HCT116 (cell line): ENCODE data around the gene DCDC2C. TPM values are rescaled to one million over a fixed set of nuclear protein-coding genes. Genes with fewer than 3 reads are reported as not detected.

ENCODE experiments used
- ATAC-seq: fragments of 200-7000 bp; cut with Tn5 transposase; 2 replicates; pipeline ENCODE4 v1.9.1; 2020; ENCODE audit warnings: mild to moderate bottlenecking, moderate library complexity
- BruUV-seq: library from RNA; stranded (reverse); fragments of 400-500 nt; replicated peaks from 2 replicates; lab custom pipeline; 2021; lab: Mats Ljungman, UMichigan
- CTCF ChIA-PET: fragments of 300-600 bp; sonication (Branson Sonifier 250); formaldehyde crosslinking; loops from one replicate; lab custom pipeline; 2021; ENCODE audit warnings: antibody characterized with exemption; lab: Charles Lee
- POLR2A ChIA-PET: fragments of 300-600, 350-600 bp; sonication (Branson Sonifier 250); formaldehyde crosslinking; loops from one replicate; lab custom pipeline; 2021; ENCODE audit warnings: antibody characterized with exemption; lab: Charles Lee
- RAD21 ChIA-PET, 2 experiments: fragments of 300-600 bp; sonication (Branson Sonifier 250); formaldehyde crosslinking; loops; one replicate each; lab custom pipeline; 2023; ENCODE audit warnings: low total read pairs in 2 of 2; ENCODE audit not compliant: uncharacterized antibody in 2 of 2, unreplicated experiment in 2 of 2, low non-redundant PET in 1 of 2; lab: Charles Lee
- DNase-seq: peaks from one replicate; pipeline ENCODE4 v3.0.0-alpha.2; 2010; ENCODE audit warnings: low read depth, low spot score
- H2AFZ ChIP-seq: fragments of 200-600 bp; shearing (Covaris generic), sonication (generic); 2 replicates; pipeline ENCODE4 v1.6.1; 2017; ENCODE audit warnings: low read depth, mixed run types, mixed read lengths, antibody characterized with exemption, low read length; ENCODE audit not compliant: poor library complexity, severe bottlenecking
- H3K27ac ChIP-seq: 2 replicates; pipeline ENCODE4 v1.5.1; 2012; ENCODE audit warnings: low read depth, low read length
- H3K27me3 ChIP-seq: fragments of 200-600 bp; sonication (generic); 2 replicates; pipeline ENCODE4 v1.6.1; 2016; ENCODE audit warnings: mixed run types, low read length, mixed read lengths; ENCODE audit not compliant: insufficient read depth
- H3K36me3 ChIP-seq, 2 experiments: fragments of 200-500 bp in 1 of 2; fragments of 200-600 bp in 1 of 2; sonication (Bioruptor generic) in 1 of 2; sonication (generic) in 1 of 2; 2 replicates each; pipeline versions ENCODE4 v1.5.1 to v1.6.1; 2014 to 2016; ENCODE audit warnings: low read length in 2 of 2, inconsistent platforms in 1 of 2, mixed read lengths in 1 of 2, mixed run types in 1 of 2; ENCODE audit not compliant: insufficient read depth in 2 of 2, control insufficient read depth in 1 of 2
- H3K4me1 ChIP-seq, 2 experiments: fragments of 200-600 bp in 1 of 2; sonication (generic) in 1 of 2; 2 replicates each; pipeline versions ENCODE4 v1.5.1 to v1.6.1; 2012 to 2017; ENCODE audit warnings: low read length in 2 of 2, inconsistent platforms in 1 of 2, mild to moderate bottlenecking in 1 of 2, mixed read lengths in 1 of 2, mixed run types in 1 of 2, moderate library complexity in 1 of 2; ENCODE audit not compliant: insufficient read depth in 2 of 2, control insufficient read depth in 1 of 2
- H3K4me2 ChIP-seq: fragments of 200-600 bp; sonication (generic); 2 replicates; pipeline ENCODE4 v1.6.1; 2017; ENCODE audit warnings: mixed run types, low read length, mixed read lengths
- H3K4me3 ChIP-seq, 2 experiments: fragments of 200-600 bp in 1 of 2; sonication (generic) in 1 of 2; replicated peaks in 1 of 2; 2 replicates each; pipeline ENCODE4 v1.5.1; 2011 to 2016; ENCODE audit warnings: low read length in 2 of 2, control low read depth in 1 of 2, low read depth in 1 of 2, mild to moderate bottlenecking in 1 of 2, mixed read lengths in 1 of 2, mixed run types in 1 of 2
- H3K79me2 ChIP-seq: fragments of 200-600 bp; sonication (generic); 2 replicates; pipeline ENCODE4 v1.6.1; 2017; ENCODE audit warnings: mild to moderate bottlenecking, mixed run types, low read length, moderate library complexity, mixed read lengths; ENCODE audit not compliant: insufficient read depth
- H3K9ac ChIP-seq: fragments of 200-600 bp; sonication (generic); 2 replicates; pipeline ENCODE4 v1.6.1; 2016; ENCODE audit warnings: low read length, mixed read lengths
- H3K9me2 ChIP-seq: fragments of 200-600 bp; sonication (generic), shearing (Covaris generic); 2 replicates; pipeline ENCODE4 v1.6.1; 2017; ENCODE audit warnings: mixed run types, mild to moderate bottlenecking, moderate library complexity; ENCODE audit not compliant: insufficient read depth
- H3K9me3 ChIP-seq, 2 experiments: fragments of 200-500 bp in 1 of 2; fragments of 200-600 bp in 1 of 2; sonication (Bioruptor generic) in 1 of 2; sonication (generic) in 1 of 2; 2 replicates each; pipeline ENCODE4 v1.6.1; 2014 to 2017; ENCODE audit warnings: low read length in 2 of 2, mixed read lengths in 2 of 2, inconsistent platforms in 1 of 2, low read depth in 1 of 2, mild to moderate bottlenecking in 1 of 2, mixed run types in 1 of 2, moderate library complexity in 1 of 2; ENCODE audit not compliant: control insufficient read depth in 1 of 2, insufficient read depth in 1 of 2
- H4K20me1 ChIP-seq: fragments of 200-600 bp; sonication (generic), shearing (Covaris generic); 2 replicates; pipeline ENCODE4 v1.6.1; 2017; ENCODE audit warnings: mixed run types, mild to moderate bottlenecking, moderate library complexity; ENCODE audit not compliant: insufficient read depth
- EGR1 ChIP-seq: IDR thresholded peaks from 2 replicates; pipeline ENCODE4 v1.6.1; 2012; ENCODE audit warnings: low read depth
- ELF1 ChIP-seq: IDR thresholded peaks from 2 replicates; pipeline ENCODE4 v1.6.1; 2012; ENCODE audit warnings: low read depth, borderline replicate concordance
- EZH2phosphoT487 ChIP-seq: fragments of 200-600 bp; IDR thresholded peaks from 2 replicates; pipeline ENCODE4 v1.6.1; 2018; ENCODE audit warnings: antibody characterized with exemption, borderline replicate concordance
- FOSL1 ChIP-seq: IDR thresholded peaks from 2 replicates; pipeline ENCODE4 v1.6.1; 2012; ENCODE audit warnings: low read depth
- POLR2A ChIP-seq: IDR thresholded peaks from 2 replicates; pipeline ENCODE4 v1.7.0; 2011; ENCODE audit warnings: borderline replicate concordance; ENCODE audit not compliant: insufficient read depth, insufficient read length; ENCODE audit errors: extremely low read depth
- POLR2AphosphoS5 ChIP-seq: IDR thresholded peaks from 2 replicates; pipeline ENCODE4 v1.6.1; 2011; ENCODE audit warnings: mild to moderate bottlenecking, low read depth, low read length, moderate library complexity
- RAD21 ChIP-seq: IDR thresholded peaks from 2 replicates; pipeline ENCODE4 v1.6.1; 2012; ENCODE audit warnings: low read depth, mild to moderate bottlenecking
- SIN3A ChIP-seq: IDR thresholded peaks from 2 replicates; pipeline ENCODE4 v1.6.1; 2012; ENCODE audit warnings: low read depth
- SRF ChIP-seq: IDR thresholded peaks from 2 replicates; pipeline ENCODE4 v1.6.1; 2012; ENCODE audit warnings: low read depth
- TCF7L2 ChIP-seq: IDR thresholded peaks from 2 replicates; pipeline ENCODE4 v1.7.0; 2011; ENCODE audit warnings: borderline replicate concordance, inconsistent platforms; ENCODE audit not compliant: insufficient read depth, insufficient read length; ENCODE audit errors: extremely low read depth
- YY1 ChIP-seq: IDR thresholded peaks from 2 replicates; pipeline ENCODE4 v1.6.1; 2011; ENCODE audit warnings: low read length, low read depth, moderate library complexity, mild to moderate bottlenecking; ENCODE audit not compliant: insufficient replicate concordance; ENCODE audit errors: extremely low read depth
- intact Hi-C: fragments of 100-400 bp; cut with micrococcal nuclease; formaldehyde crosslinking; loops from 2 replicates; pipeline ENCODE4 v1.10.0; 2022
- total RNA-seq: library from RNA; stranded (reverse); gene quantifications from one replicate; pipeline ENCODE4 v1.2.1, GENCODE V29; 2021; ENCODE audit not compliant: unreplicated experiment
- TF ChIP-seq, protein P1 (sequence below): IDR thresholded peaks from 2 replicates; pipeline ENCODE4 v1.6.1; 2012
- TF ChIP-seq, protein P2 (sequence below), 3 experiments: fragments of 200-600 bp in 1 of 3; sonication (generic) in 1 of 3; IDR thresholded peaks in 2 of 3; conservative IDR thresholded peaks in 1 of 3; 2 replicates each; pipeline ENCODE4 v1.5.1; 2012 to 2017; ENCODE audit warnings: low read depth in 2 of 3, low read length in 2 of 3, antibody characterized with exemption in 1 of 3, borderline replicate concordance in 1 of 3, control low read depth in 1 of 3, mild to moderate bottlenecking in 1 of 3, mixed read lengths in 1 of 3, mixed run types in 1 of 3, moderate library complexity in 1 of 3; ENCODE audit not compliant: insufficient read depth in 1 of 3

Gene DCDC2C
- total RNA-seq, 1 experiment from 2014 or later, result not detected

DNA sequence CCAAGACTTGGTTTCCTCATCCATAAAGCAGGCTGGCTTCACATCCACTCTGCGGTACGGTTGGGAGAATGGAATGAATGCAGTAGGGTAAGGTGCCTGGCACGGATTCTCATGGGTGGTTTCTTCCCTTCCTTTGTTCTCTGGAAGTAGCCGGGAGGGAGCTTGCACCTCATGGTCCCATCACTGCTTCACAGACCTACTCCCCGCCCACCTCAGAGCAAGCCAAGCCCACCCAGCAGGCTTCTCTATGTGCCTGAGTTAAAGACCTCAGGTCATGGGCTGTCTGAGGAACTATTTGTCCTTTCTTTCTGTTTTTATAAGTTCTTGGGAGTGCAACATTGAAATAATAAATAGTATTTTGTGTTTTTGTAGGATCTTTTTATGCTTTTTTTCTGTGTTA lies 3.5 kb downstream of the DCDC2C start:
- Histone ChIP-seq H3K36me3 (no peaks in the 10 kb centered on the region), H2AFZ (no peak overlapping the region), H3K9ac (no peak overlapping the region), H3K4me1 (no peaks in the 10 kb centered on the region), H3K4me2 (no peak overlapping the region), H3K9me2 (no peaks in the 10 kb centered on the region), H3K4me3 (no peak overlapping the region), H3K27me3 (peaks cover 30% of the 10 kb centered on the region), H3K27ac (no peak overlapping the region), H4K20me1 (no peaks in the 10 kb centered on the region), H3K9me3 (no peaks in the 10 kb centered on the region), H3K79me2 (no peaks in the 10 kb centered on the region)
- CTCF ChIA-PET, result no interaction called here
- intact Hi-C loops, result no loop called here
- ATAC-seq (no peak), DNase-seq (no peak)
- RAD21 ChIA-PET, result no interaction called here
- TF ChIP-seq SIN3A, result no peak
- TF ChIP-seq POLR2A, result no peak
- no peak for TF ChIP-seq EZH2phosphoT487
- TF ChIP-seq RAD21, result no peak
- no peak for TF ChIP-seq YY1
- TF ChIP-seq TCF7L2, result no peak
- TF ChIP-seq, protein P1, sequence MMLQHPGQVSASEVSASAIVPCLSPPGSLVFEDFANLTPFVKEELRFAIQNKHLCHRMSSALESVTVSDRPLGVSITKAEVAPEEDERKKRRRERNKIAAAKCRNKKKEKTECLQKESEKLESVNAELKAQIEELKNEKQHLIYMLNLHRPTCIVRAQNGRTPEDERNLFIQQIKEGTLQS, result no peak
- TF ChIP-seq POLR2AphosphoS5, result no peak
- no peak for TF ChIP-seq ELF1
- TF ChIP-seq, protein P2, sequence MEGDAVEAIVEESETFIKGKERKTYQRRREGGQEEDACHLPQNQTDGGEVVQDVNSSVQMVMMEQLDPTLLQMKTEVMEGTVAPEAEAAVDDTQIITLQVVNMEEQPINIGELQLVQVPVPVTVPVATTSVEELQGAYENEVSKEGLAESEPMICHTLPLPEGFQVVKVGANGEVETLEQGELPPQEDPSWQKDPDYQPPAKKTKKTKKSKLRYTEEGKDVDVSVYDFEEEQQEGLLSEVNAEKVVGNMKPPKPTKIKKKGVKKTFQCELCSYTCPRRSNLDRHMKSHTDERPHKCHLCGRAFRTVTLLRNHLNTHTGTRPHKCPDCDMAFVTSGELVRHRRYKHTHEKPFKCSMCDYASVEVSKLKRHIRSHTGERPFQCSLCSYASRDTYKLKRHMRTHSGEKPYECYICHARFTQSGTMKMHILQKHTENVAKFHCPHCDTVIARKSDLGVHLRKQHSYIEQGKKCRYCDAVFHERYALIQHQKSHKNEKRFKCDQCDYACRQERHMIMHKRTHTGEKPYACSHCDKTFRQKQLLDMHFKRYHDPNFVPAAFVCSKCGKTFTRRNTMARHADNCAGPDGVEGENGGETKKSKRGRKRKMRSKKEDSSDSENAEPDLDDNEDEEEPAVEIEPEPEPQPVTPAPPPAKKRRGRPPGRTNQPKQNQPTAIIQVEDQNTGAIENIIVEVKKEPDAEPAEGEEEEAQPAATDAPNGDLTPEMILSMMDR (IDR thresholded peaks at IDR 0.05 in 2 of 3, conservative IDR thresholded peaks at IDR 0.05 in 1 of 3; ENCODE audit: borderline replicate concordance in 1 of 3, insufficient read depth in 1 of 3, low read depth in 2 of 3, low read length in 2 of 3), result no peak
- no peak for TF ChIP-seq FOSL1
- no peak for TF ChIP-seq SRF
- no peak for TF ChIP-seq EGR1
- POLR2A ChIA-PET, result no interaction called here
- no TSS peak for BruUV-seq
